CD4-positive, alpha-beta T cell (primary cell): ENCODE measurements around the gene PCDHGA1. TPM values are rescaled to one million over a fixed set of nuclear protein-coding genes. Genes with fewer than 3 reads are reported as not detected.

Source experiments
- ATAC-seq: fragments of 200-7000 bp; cut with Tn5 transposase; one replicate; pipeline ENCODE4 v1.10.0; 2022; ENCODE audit warnings: mild to moderate bottlenecking; ENCODE audit not compliant: poor library complexity
- CTCF ChIA-PET: fragments of 350-600 bp; sonication (Branson Sonifier 250); formaldehyde crosslinking; loops from one replicate; lab custom pipeline; 2021; ENCODE audit warnings: antibody characterized with exemption, inconsistent platforms; lab: Charles Lee
- POLR2A ChIA-PET: fragments of 350-600 bp; sonication (Branson Sonifier 250); formaldehyde crosslinking; loops from one replicate; lab custom pipeline; 2021; ENCODE audit warnings: antibody characterized with exemption, inconsistent platforms; lab: Charles Lee
- DNase-seq, 14 experiments: peaks; one replicate each; pipeline ENCODE4 v3.0.0-alpha.2; 2013 to 2020; ENCODE audit warnings: mixed read lengths in 2 of 14
- H3K27ac ChIP-seq, 2 donors: one replicate each; pipeline versions ENCODE4 v1.5.1 to v1.7.0; 2013; ENCODE audit warnings: low read length in 2 of 2, low read depth in 1 of 2, mild to moderate bottlenecking in 1 of 2
- H3K27me3 ChIP-seq, 2 experiments: 1 replicate in 1 of 2; 2 replicates in 1 of 2; pipeline versions ENCODE4 v1.6.1 to v1.7.0; 2013; ENCODE audit warnings: low read length in 2 of 2, control low read depth in 1 of 2, mild to moderate bottlenecking in 1 of 2, moderate library complexity in 1 of 2; ENCODE audit not compliant: insufficient read depth in 2 of 2, control insufficient read depth in 1 of 2
- H3K36me3 ChIP-seq: one replicate; pipeline ENCODE4 v1.6.1; 2013; ENCODE audit warnings: low read length, control low read depth; ENCODE audit not compliant: insufficient read depth
- H3K4me1 ChIP-seq: one replicate; pipeline ENCODE4 v1.6.1; 2013; ENCODE audit warnings: low read length, control low read depth; ENCODE audit not compliant: insufficient read depth
- H3K4me3 ChIP-seq: one replicate; pipeline ENCODE4 v1.5.1; 2013; ENCODE audit warnings: mild to moderate bottlenecking, low read length, moderate library complexity
- H3K9me3 ChIP-seq, 2 experiments: 1 replicate in 1 of 2; 2 replicates in 1 of 2; pipeline versions ENCODE4 v1.6.1 to v1.7.0; 2013; ENCODE audit warnings: low read length in 2 of 2, mild to moderate bottlenecking in 2 of 2, control low read depth in 1 of 2, moderate library complexity in 1 of 2; ENCODE audit not compliant: control insufficient read depth in 1 of 2, insufficient read depth in 1 of 2
- H3K27ac Mint-ChIP-seq: one replicate; pipeline ENCODE4 v1.8.0; 2020; ENCODE audit warnings: mixed read lengths
- H3K27me3 Mint-ChIP-seq: one replicate; pipeline ENCODE4 v1.8.0; 2021; ENCODE audit warnings: mixed read lengths
- H3K36me3 Mint-ChIP-seq: one replicate; pipeline ENCODE4 v1.8.0; 2021; ENCODE audit warnings: low read depth, mixed read lengths
- H3K4me1 Mint-ChIP-seq: one replicate; pipeline ENCODE4 v1.8.0; 2021; ENCODE audit warnings: low read depth, mixed read lengths
- H3K4me3 Mint-ChIP-seq: one replicate; pipeline ENCODE4 v1.8.0; 2020; ENCODE audit warnings: mild to moderate bottlenecking, mixed read lengths
- H3K9me3 Mint-ChIP-seq: one replicate; pipeline ENCODE4 v1.8.0; 2020; ENCODE audit warnings: mixed read lengths
- CTCF ChIP-seq: fragments of 200-600 bp; IDR thresholded peaks from one replicate; pipeline ENCODE4 v1.8.0; 2022; ENCODE audit warnings: antibody characterized with exemption, mild to moderate bottlenecking
- intact Hi-C, 2 experiments: fragments of 100-400 bp; cut with DNase I in 1 of 2; cut with micrococcal nuclease in 1 of 2; formaldehyde crosslinking; loops; one replicate each; pipeline versions ENCODE4 v1.15.1 to v1.9.0; 2023 to 2025; cut with DNase I, micrococcal nuclease
- total RNA-seq, 174 experiments: library from RNA in 2 of 174; stranded (reverse) in 2 of 174; gene quantifications; one replicate each; pipeline ENCODE4 v1.2.3 and lab custom pipeline; 2021 to 2026

PCDHGA1 gene
- total RNA-seq, 2 experiments from 2014 or later = not detected

GRCh38 chr5:141560725-141561483 lies 230.6 kb downstream of the PCDHGA1 start:
- no peak overlapping the region for H3K4me3 ChIP-seq
- Mint-ChIP-seq H3K4me1 (peaks cover 49% of the 10 kb centered on the region), H3K4me3 (no peak overlapping the region), H3K27ac (peak overlapping the region; percentile 28), H3K27me3 (no peaks in the 10 kb centered on the region), H3K36me3 (peaks cover 93% of the 10 kb centered on the region), H3K9me3 (no peaks in the 10 kb centered on the region)
- intact Hi-C loops = loop anchor here (5.0 to 10.0 kb wide), 3 partner anchors 149 to 474 kb away; partner anchors contain the start of genes PCDHB14 (in 1 of the 2) and PCDHGA10 (in 1 of the 2)
- no peaks in the 10 kb centered on the region for H3K27me3 ChIP-seq
- ChIA-PET CTCF (no interaction called here), POLR2A (no interaction called here)
- ATAC-seq (no peak), DNase-seq (no peak)
- H3K27ac ChIP-seq = no peak overlapping the region
- no peak for TF ChIP-seq CTCF
- peaks cover 92% of the 10 kb centered on the region for H3K36me3 ChIP-seq
- peaks cover 17% of the 10 kb centered on the region for H3K4me1 ChIP-seq
- no peaks in the 10 kb centered on the region for H3K9me3 ChIP-seq

Other genes starting within 250 kb of the PCDHGA1 start
- gene PCDHB2, start 235.9 kb upstream of the PCDHGA1 start, total RNA-seq = not detected
- not detected for gene PCDHB3, start 230.0 kb upstream of the PCDHGA1 start, total RNA-seq
- not detected for gene PCDHB4, start 208.7 kb upstream of the PCDHGA1 start, total RNA-seq
- under 1 TPM in 1 of 2 experiments, not detected in 1; 0.08 TPM for gene PCDHB5, start 195.3 kb upstream of the PCDHGA1 start, total RNA-seq
- not detected for gene PCDHB6, start 180.5 kb upstream of the PCDHGA1 start, total RNA-seq
- not detected for gene PCDHB7, start 157.9 kb upstream of the PCDHGA1 start, total RNA-seq
- gene PCDHB8, start 152.7 kb upstream of the PCDHGA1 start, total RNA-seq = not detected
- gene PCDHB16, start 148.1 kb upstream of the PCDHGA1 start, total RNA-seq = not detected
- not detected for gene PCDHB9, start 143.4 kb upstream of the PCDHGA1 start, total RNA-seq
- gene PCDHB10, start 138.2 kb upstream of the PCDHGA1 start, total RNA-seq = not detected
- not detected for gene PCDHB11, start 130.9 kb upstream of the PCDHGA1 start, total RNA-seq
- not detected for gene PCDHB12, start 121.8 kb upstream of the PCDHGA1 start, total RNA-seq
- gene PCDHB13, start 116.6 kb upstream of the PCDHGA1 start, total RNA-seq = not detected
- not detected for gene PCDHB14, start 107.2 kb upstream of the PCDHGA1 start, total RNA-seq
- gene PCDHB15, start 85.1 kb upstream of the PCDHGA1 start, total RNA-seq = not detected
- under 1 TPM in 1 of 2 experiments, not detected in 1; 0.22 TPM for gene SLC25A2, start 26.5 kb upstream of the PCDHGA1 start, total RNA-seq
- 10 to 100 TPM; 80.5 TPM for gene TAF7, start 9.7 kb upstream of the PCDHGA1 start, total RNA-seq
- not detected for gene PCDHGA2, start 8.2 kb downstream of the PCDHGA1 start, total RNA-seq
- gene PCDHGA3, start 13.3 kb downstream of the PCDHGA1 start, total RNA-seq = not detected
- under 1 TPM in 1 of 2 experiments, not detected in 1; 0.05 TPM for gene PCDHGB1, start 19.6 kb downstream of the PCDHGA1 start, total RNA-seq
- under 1 TPM; 0.08 TPM for gene PCDHGA4, start 24.5 kb downstream of the PCDHGA1 start, total RNA-seq
- gene PCDHGB2, start 29.5 kb downstream of the PCDHGA1 start, total RNA-seq = under 1 TPM; 0.19 to 0.20 TPM
- under 1 TPM in 1 of 2 experiments, not detected in 1; 0.08 TPM for gene PCDHGA5, start 33.6 kb downstream of the PCDHGA1 start, total RNA-seq
- under 1 TPM; 0.11 to 0.28 TPM for gene PCDHGB3, start 39.7 kb downstream of the PCDHGA1 start, total RNA-seq
- gene PCDHGA6, start 43.4 kb downstream of the PCDHGA1 start, total RNA-seq = under 1 TPM in 1 of 2 experiments, not detected in 1; 0.11 TPM
- gene PCDHGA7, start 52.2 kb downstream of the PCDHGA1 start, total RNA-seq = not detected
- not detected for gene PCDHGB4, start 57.2 kb downstream of the PCDHGA1 start, total RNA-seq
- gene PCDHGA8, start 62.1 kb downstream of the PCDHGA1 start, total RNA-seq = not detected
- under 1 TPM; 0.14 to 0.20 TPM for gene PCDHGB5, start 67.4 kb downstream of the PCDHGA1 start, total RNA-seq
- not detected for gene PCDHGA9, start 72.3 kb downstream of the PCDHGA1 start, total RNA-seq
- under 1 TPM in 1 of 2 experiments, not detected in 1; 0.06 TPM for gene PCDHGB6, start 77.5 kb downstream of the PCDHGA1 start, total RNA-seq
- under 1 TPM in 1 of 2 experiments, not detected in 1; 0.08 TPM for gene PCDHGA10, start 82.5 kb downstream of the PCDHGA1 start, total RNA-seq
- not detected for gene PCDHGB7, start 87.2 kb downstream of the PCDHGA1 start, total RNA-seq
- gene PCDHGA11, start 90.5 kb downstream of the PCDHGA1 start, total RNA-seq = not detected
- not detected for gene PCDHGA12, start 100.0 kb downstream of the PCDHGA1 start, total RNA-seq
- gene PCDHGC3, start 145.5 kb downstream of the PCDHGA1 start, total RNA-seq = not detected
- not detected for gene PCDHGC4, start 154.5 kb downstream of the PCDHGA1 start, total RNA-seq
- gene PCDHGC5, start 158.6 kb downstream of the PCDHGA1 start, total RNA-seq = not detected